AG09319 (cell line): ENCODE data around the gene TEX29.

Experiments
- DNase-seq: peaks from one replicate; pipeline ENCODE4 v3.0.0-alpha.2; 2010; ENCODE audit warnings: low read depth; ENCODE audit errors: extremely low read depth
- CTCF ChIP-seq: IDR thresholded peaks from 2 replicates; pipeline ENCODE4 v1.5.1; 2011; ENCODE audit warnings: low read depth, mild to moderate bottlenecking, inconsistent platforms, low read length, moderate library complexity

Gene TEX29

GRCh38 chr13:111283457-111283856 lies 37.0 kb upstream of the TEX29 start:
- no peak for TF ChIP-seq CTCF

GRCh38 chr13:111283991-111284390 lies 36.5 kb upstream of the TEX29 start:
- no peak for TF ChIP-seq CTCF
- no peak for DNase-seq

More at GRCh38 chr13:111283457-111283856, 37.0 kb upstream of the TEX29 start:
- no peak for DNase-seq

- TF ChIP-seq CTCF: no peak
- no peak for DNase-seq
These were observed 35.9 kb upstream of the TEX29 start for GRCh38 chr13:111284565-111284964.

- no peak for DNase-seq
- TF ChIP-seq CTCF: no peak
These were observed 34.3 kb upstream of the TEX29 start for GRCh38 chr13:111286162-111286561.

- TF ChIP-seq CTCF: no peak
- DNase-seq: no peak
These were observed 33.7 kb upstream of the TEX29 start for GRCh38 chr13:111286749-111287148.

GRCh38 chr13:111287201-111287600 lies 33.2 kb upstream of the TEX29 start:
- no peak for DNase-seq
- no peak for TF ChIP-seq CTCF

- no peak for DNase-seq
- TF ChIP-seq CTCF: no peak
These were observed 32.2 kb upstream of the TEX29 start for GRCh38 chr13:111288276-111288675.
